ENCODE results near the gene CPEB1. TPM values are rescaled to one million over a fixed set of nuclear protein-coding genes. Genes with fewer than 3 reads are reported as not detected.
"Not testable (repeated sequence)": the region's sequence is repeated elsewhere in the genome, so short reads cannot be mapped to it uniquely, and the experiment has no call there.

CPEB1 gene
- total RNA-seq, 4 donors from 2014 or later: 0.15 to 2.9 (median 1.3) TPM

GRCh38 chr15:82536409-82537350 is 110.5 kb downstream of the CPEB1 start:
- DNase-seq (ENCODE audit: low spot score in 2 of 2): peak in 1 of 2 donors; percentile 59
- TF ChIP-seq CTCF (IDR thresholded peaks at IDR 0.05) (no peak), POLR2A (IDR thresholded peaks at IDR 0.05) (no peak)
- no peak overlapping the region for H3K4me3 ChIP-seq (ENCODE audit: low read depth, poor library complexity, severe bottlenecking)
- 56 to 62% methylated on average over 11 of the region's 11 CpGs for WGBS, 2 donors
- intact Hi-C loops (cut with DNase I; ENCODE audit: low total_unique reads): no loop called here

- peak; percentile 8 to 58 for DNase-seq (ENCODE audit: low spot score in 2 of 2)
Observed at GRCh38 chr15:82535566-82536408, 111.4 kb downstream of the CPEB1 start.

GRCh38 chr15:82535151-82535550 is 112.0 kb downstream of the CPEB1 start:
- H3K4me3 ChIP-seq (ENCODE audit: low read depth, poor library complexity, severe bottlenecking); intact Hi-C loops (cut with DNase I; ENCODE audit: low total_unique reads): not testable (repeated sequence)
- WGBS, 2 donors: 96% methylated on average over 5 of the region's 5 CpGs
- peak in 1 of 2 donors; percentile 25 for DNase-seq (ENCODE audit: low spot score in 2 of 2)

More at GRCh38 chr15:82535566-82536408, 111.4 kb downstream of the CPEB1 start:
- 71 to 75% methylated on average over 9 of the region's 9 CpGs for WGBS, 2 donors
- H3K4me3 ChIP-seq (ENCODE audit: low read depth, poor library complexity, severe bottlenecking): no peak overlapping the region
- TF ChIP-seq CTCF (IDR thresholded peaks at IDR 0.05): no peak
- no peak for TF ChIP-seq POLR2A (IDR thresholded peaks at IDR 0.05)
- intact Hi-C loops (cut with DNase I; ENCODE audit: low total_unique reads): no loop called here

- DNase-seq (ENCODE audit: low spot score in 2 of 2); H3K4me3 ChIP-seq (ENCODE audit: low read depth, poor library complexity, severe bottlenecking); intact Hi-C loops (cut with DNase I; ENCODE audit: low total_unique reads): not testable (repeated sequence)
- WGBS, 2 donors: 95 to 97% methylated on average over 3 of the region's 3 CpGs
Observed at GRCh38 chr15:82534457-82534861, 112.7 kb downstream of the CPEB1 start.

- DNase-seq (ENCODE audit: low spot score in 2 of 2): no peak
- no peak overlapping the region for H3K4me3 ChIP-seq (ENCODE audit: low read depth, poor library complexity, severe bottlenecking)
- intact Hi-C loops (cut with DNase I; ENCODE audit: low total_unique reads): no loop called here
- TF ChIP-seq CTCF (IDR thresholded peaks at IDR 0.05) (no peak), POLR2A (IDR thresholded peaks at IDR 0.05) (no peak)
- 88 to 96% methylated on average over 3 of the region's 3 CpGs for WGBS, 2 donors
Observed at GRCh38 chr15:82533801-82534200, 113.4 kb downstream of the CPEB1 start.

- 86 to 87% methylated on average over 9 to 14 of the region's 15 CpGs for WGBS, 2 donors
- no peak overlapping the region for H3K4me3 ChIP-seq (ENCODE audit: low read depth, poor library complexity, severe bottlenecking)
- intact Hi-C loops (cut with DNase I; ENCODE audit: low total_unique reads): no loop called here
- DNase-seq (ENCODE audit: low spot score in 2 of 2): peak; percentile 13 to 78
- TF ChIP-seq POLR2A (IDR thresholded peaks at IDR 0.05) (no peak), CTCF (IDR thresholded peaks at IDR 0.05) (no peak)
Observed at GRCh38 chr15:82532991-82533481, 114.1 kb downstream of the CPEB1 start.

Data from lower leg skin (tissue), 4 donors.